SK-N-MC (cell line): ENCODE data around the gene KRIT1.

Experiments used
- DNase-seq: peaks from one replicate; pipeline ENCODE4 v3.0.0-alpha.2; 2011; ENCODE audit warnings: low read depth, low spot score
- H3K27ac ChIP-seq: fragments of 200-600 bp; sonication (generic); 2 replicates; pipeline ENCODE4 v1.5.1; 2016; ENCODE audit warnings: mixed run types
- H3K36me3 ChIP-seq: fragments of 200-600 bp; sonication (generic); 2 replicates; pipeline ENCODE4 v1.6.1; 2017; ENCODE audit warnings: antibody characterized with exemption, low read length, mixed read lengths; ENCODE audit not compliant: insufficient read depth
- H3K4me3 ChIP-seq: fragments of 200-600 bp; sonication (generic); 2 replicates; pipeline ENCODE4 v1.5.1; 2016
- H3K9ac ChIP-seq: fragments of 200-600 bp; sonication (generic); 2 replicates; pipeline ENCODE4 v1.8.0; 2017; ENCODE audit warnings: mixed run types, mixed read lengths; ENCODE audit not compliant: insufficient read length
- H3K9me3 ChIP-seq: fragments of 200-600 bp; sonication (generic); 2 replicates; pipeline ENCODE4 v1.6.1; 2017; ENCODE audit warnings: low read depth, mild to moderate bottlenecking, antibody characterized with exemption, low read length, moderate library complexity, mixed read lengths
- EZH2 ChIP-seq: fragments of 200-600 bp; sonication (generic); IDR thresholded peaks from one replicate; pipeline ENCODE4 v1.6.1; 2017; ENCODE audit warnings: antibody characterized with exemption
- FOXP2 ChIP-seq: optimal IDR thresholded peaks from 2 replicates; pipeline ENCODE3; 2011; ENCODE audit warnings: mild to moderate bottlenecking, moderate library complexity; ENCODE audit not compliant: insufficient read depth; ENCODE audit errors: extremely low read length, control extremely low read depth
- POLR2AphosphoS5 ChIP-seq: IDR thresholded peaks from 2 replicates; pipeline ENCODE4 v1.6.1; 2012; ENCODE audit warnings: mild to moderate bottlenecking, low read depth, low read length, borderline replicate concordance

The KRIT1 gene

GRCh38 chr7:92281031-92281430 lies 35.3 kb upstream of the KRIT1 start:
- no peak overlapping the region for H3K4me3 ChIP-seq
- H3K36me3 ChIP-seq = no peaks in the 10 kb centered on the region
- TF ChIP-seq POLR2AphosphoS5 (no peak), FOXP2 (no peak), EZH2 (no peak)
- no peak overlapping the region for H3K9ac ChIP-seq
- H3K27ac ChIP-seq = no peak overlapping the region
- 0 out of 2 replicates have a peak, but pooled peaks cover 2% of the 10 kb centered on the region for H3K9me3 ChIP-seq
- DNase-seq = no peak

DNA sequence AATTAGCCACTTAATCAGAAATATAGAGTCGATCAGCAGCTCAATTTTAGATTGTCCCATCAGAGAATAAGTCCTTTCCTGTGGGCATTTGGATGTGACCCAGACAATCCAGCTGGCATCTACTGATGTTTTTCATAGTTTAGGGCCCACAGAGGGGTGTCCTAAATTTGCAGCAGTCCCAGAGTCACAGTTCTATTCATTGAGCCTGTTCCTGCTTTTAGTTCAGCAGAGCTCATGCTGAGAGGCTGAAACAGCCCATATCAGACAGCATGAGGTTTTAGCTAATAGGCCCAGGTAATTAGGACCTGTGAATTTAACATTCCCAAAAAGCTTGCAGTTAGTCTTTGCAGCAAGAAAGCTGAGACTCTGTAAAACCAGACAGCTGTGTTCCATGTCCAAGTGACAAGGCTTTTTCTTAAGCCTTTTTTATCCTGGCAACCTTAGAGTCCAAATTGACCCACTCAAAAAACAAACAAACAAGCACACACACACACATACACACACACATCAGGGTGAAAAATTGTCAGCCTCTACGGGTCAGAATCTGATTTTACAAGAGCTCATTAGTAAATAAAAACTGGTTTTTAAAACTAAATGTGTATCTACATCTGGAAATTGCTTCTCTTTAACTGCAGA lies 33.8 kb upstream of the KRIT1 start:
- no peak for TF ChIP-seq FOXP2
- TF ChIP-seq POLR2AphosphoS5 = no peak
- TF ChIP-seq EZH2 = no peak
- no peak for DNase-seq
- Histone ChIP-seq H3K4me3 (no peak overlapping the region), H3K9ac (no peak overlapping the region), H3K9me3 (no peaks in the 10 kb centered on the region), H3K36me3 (no peaks in the 10 kb centered on the region), H3K27ac (no peak overlapping the region)

- Histone ChIP-seq H3K27ac (no peak overlapping the region), H3K36me3 (no peaks in the 10 kb centered on the region), H3K9me3 (no peaks in the 10 kb centered on the region), H3K4me3 (no peak overlapping the region), H3K9ac (no peak overlapping the region)
- DNase-seq = no peak
- TF ChIP-seq EZH2 = no peak
- no peak for TF ChIP-seq POLR2AphosphoS5
Observed at GRCh38 chr7:92276460-92276864, 30.7 kb upstream of the KRIT1 start.

GRCh38 chr7:92275327-92275726 lies 29.6 kb upstream of the KRIT1 start:
- no peak overlapping the region for H3K9ac ChIP-seq
- TF ChIP-seq EZH2 (no peak), POLR2AphosphoS5 (no peak), FOXP2 (no peak)
- DNase-seq = no peak
- no peak overlapping the region for H3K27ac ChIP-seq
- H3K36me3 ChIP-seq = no peaks in the 10 kb centered on the region
- no peaks in the 10 kb centered on the region for H3K9me3 ChIP-seq
- H3K4me3 ChIP-seq = no peak overlapping the region

DNA sequence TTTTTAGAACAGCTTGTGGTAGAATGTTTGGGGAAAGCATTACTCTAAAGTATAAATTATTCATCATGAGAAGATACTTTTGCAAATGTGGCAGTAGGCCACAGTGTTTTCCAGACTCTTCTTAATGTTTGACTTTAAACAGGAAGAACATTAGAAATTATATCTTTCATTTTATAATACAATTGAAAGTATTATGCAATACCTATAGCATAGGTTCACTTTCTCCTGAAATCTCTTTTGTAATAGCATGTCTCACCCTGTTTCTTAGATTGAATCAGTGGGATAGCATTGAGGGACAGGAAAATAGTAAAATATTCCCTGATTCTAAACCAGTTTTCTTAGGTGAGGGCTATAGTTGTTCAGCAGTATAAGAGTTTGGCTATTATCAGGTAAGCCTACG lies 23.2 kb upstream of the KRIT1 start:
- Histone ChIP-seq H3K4me3 (no peak overlapping the region), H3K9ac (no peak overlapping the region), H3K27ac (no peak overlapping the region), H3K36me3 (peaks cover 1% of the 10 kb centered on the region; the same call in 1 of the 2 replicates), H3K9me3 (no peaks in the 10 kb centered on the region)
- no peak for DNase-seq
- TF ChIP-seq EZH2 = no peak
- TF ChIP-seq POLR2AphosphoS5 = no peak
- TF ChIP-seq FOXP2 = no peak

DNA sequence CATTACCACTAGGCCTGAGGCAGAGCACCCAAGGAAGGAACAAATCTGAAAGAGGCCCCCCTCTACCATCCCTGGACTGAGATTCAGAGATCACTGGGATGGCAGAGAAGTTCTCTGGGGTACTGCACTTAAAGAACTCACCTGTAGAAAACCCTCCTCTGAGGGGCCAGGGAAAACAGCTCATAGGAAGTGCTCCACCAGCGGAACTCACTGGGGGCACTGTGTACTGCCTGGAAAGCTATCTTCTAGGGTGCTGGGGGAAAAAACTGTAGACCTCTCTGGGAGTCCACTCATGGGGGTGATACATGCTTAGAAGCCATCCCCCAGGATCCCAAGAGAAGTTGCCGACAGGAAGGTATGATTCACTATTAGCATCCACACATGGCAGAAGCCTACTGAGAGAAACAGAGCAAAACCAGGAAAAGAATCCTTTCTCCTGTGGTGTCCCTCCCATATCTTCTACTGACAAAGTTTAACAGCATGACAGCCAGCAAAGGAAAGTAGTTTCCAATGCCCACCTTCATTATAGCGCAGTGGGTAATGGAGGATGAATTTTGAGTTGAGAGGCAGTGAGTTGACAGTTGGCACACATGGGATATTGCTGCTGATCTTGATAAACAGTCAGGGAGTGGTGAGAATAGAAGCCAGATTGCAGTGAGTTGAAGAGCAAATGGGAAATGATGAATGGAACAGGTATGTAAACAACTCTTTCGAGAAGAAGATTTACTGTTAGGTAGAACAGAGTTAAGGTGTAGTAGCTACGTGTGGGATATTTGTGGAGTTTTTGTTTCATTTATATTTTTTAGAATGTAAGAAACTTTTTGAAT lies 20.9 kb upstream of the KRIT1 start:
- no peak for DNase-seq
- H3K36me3 ChIP-seq = peaks cover 5% of the 10 kb centered on the region; the same call in 1 of the 2 replicates
- peaks cover 4% of the 10 kb centered on the region; the same call in 1 of the 2 replicates for H3K9me3 ChIP-seq
- TF ChIP-seq EZH2 (no peak), FOXP2 (no peak), POLR2AphosphoS5 (no peak)
- no peak overlapping the region for H3K4me3 ChIP-seq
- no peak overlapping the region for H3K27ac ChIP-seq
- H3K9ac ChIP-seq = no peak overlapping the region

GRCh38 chr7:92260248-92260781 lies 14.6 kb upstream of the KRIT1 start:
- peaks cover 5% of the 10 kb centered on the region for H3K36me3 ChIP-seq
- DNase-seq = no peak
- H3K9ac ChIP-seq = no peak overlapping the region
- no peak overlapping the region for H3K4me3 ChIP-seq
- TF ChIP-seq EZH2 (no peak), POLR2AphosphoS5 (no peak), FOXP2 (no peak)
- H3K9me3 ChIP-seq = peaks cover 4% of the 10 kb centered on the region; the same call in 1 of the 2 replicates
- no peak overlapping the region for H3K27ac ChIP-seq

DNA sequence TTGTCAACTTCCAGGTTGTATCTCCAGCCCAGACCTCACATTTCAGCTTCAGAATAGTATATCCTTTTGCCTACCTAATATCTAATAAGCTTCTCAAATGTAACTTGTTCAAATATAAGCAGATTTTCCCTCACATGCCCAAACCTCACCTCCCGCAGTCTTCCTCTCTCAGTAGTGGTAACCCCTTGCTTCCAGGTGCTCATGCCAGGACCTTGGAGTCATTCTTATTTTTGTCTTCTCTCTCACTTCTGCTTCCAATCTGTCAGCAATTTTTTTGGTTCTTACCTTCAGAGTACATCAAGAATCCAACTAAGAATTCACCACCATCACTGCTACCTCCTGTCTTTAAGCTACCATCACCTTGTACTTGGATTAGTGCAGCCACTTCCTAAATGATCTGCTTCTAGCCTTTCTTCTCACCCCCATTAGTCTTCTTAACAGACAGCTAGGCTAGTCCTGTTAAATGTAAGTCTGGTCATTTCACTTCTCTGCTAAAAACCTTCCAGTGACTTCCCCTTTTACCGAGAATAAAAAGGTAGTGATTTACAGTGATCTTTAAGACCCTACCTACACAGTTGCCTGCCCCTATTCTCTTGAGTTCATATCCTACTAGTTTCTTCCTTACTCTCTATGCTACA lies 14.0 kb upstream of the KRIT1 start:
- Histone ChIP-seq H3K4me3 (no peak overlapping the region), H3K27ac (no peak overlapping the region), H3K36me3 (peaks cover 5% of the 10 kb centered on the region)

More for the DNA sequence above, 14.0 kb upstream of the KRIT1 start:
- DNase-seq = no peak
- no peak for TF ChIP-seq EZH2
- no peak for TF ChIP-seq FOXP2
- TF ChIP-seq POLR2AphosphoS5 = no peak
- no peak overlapping the region for H3K9ac ChIP-seq
- peaks cover 4% of the 10 kb centered on the region; the same call in 1 of the 2 replicates for H3K9me3 ChIP-seq
